NCI-H510A treated with DMSO at 0.1 percent for 48 hours (cell line): ENCODE data around the gene AKAP5.
"Not testable (repeated sequence)": the region's sequence is repeated elsewhere in the genome, so short reads cannot be mapped to it uniquely, and the experiment has no call there.

Source experiments
- DNase-seq: peaks from one replicate; lab custom pipeline; 2025; lab: John Stamatoyannopoulos, UW

The AKAP5 gene

GRCh38 chr14:64502887-64503433 lies 37.7 kb downstream of the AKAP5 start:
- no peak for DNase-seq

GRCh38 chr14:64503434-64504309 lies 38.4 kb downstream of the AKAP5 start, which contains the start of gene ZBTB25:
Gene ZBTB25, minus strand, starts transcription at chr14:64503838. Its CDS starts 13,305 bp downstream, at chr14:64490533.
- DNase-seq = peak; percentile 76

GRCh38 chr14:64504310-64504896 lies 39.1 kb downstream of the AKAP5 start, which contains the start of gene ZBTB1:
Gene ZBTB1, plus strand, starts transcription at chr14:64504770. Its CDS starts 16,735 bp downstream, at chr14:64521505.
- DNase-seq = peak; percentile 66

GRCh38 chr14:64504897-64505794 lies 39.8 kb downstream of the AKAP5 start:
- DNase-seq = peak; percentile 86

- DNase-seq = no peak
Measured at GRCh38 chr14:64506721-64507120, 41.4 kb downstream of the AKAP5 start.

- no peak for DNase-seq
Measured at GRCh38 chr14:64507376-64508156, 42.3 kb downstream of the AKAP5 start.

GRCh38 chr14:64508215-64508776 lies 43.0 kb downstream of the AKAP5 start:
- DNase-seq = no peak

- no peak for DNase-seq
Measured at GRCh38 chr14:64509036-64509435, 43.7 kb downstream of the AKAP5 start.

GRCh38 chr14:64510825-64511671 lies 45.7 kb downstream of the AKAP5 start:
- peak; percentile 83 for DNase-seq

- DNase-seq = no peak
Measured at GRCh38 chr14:64513271-64513670, 48.0 kb downstream of the AKAP5 start.

GRCh38 chr14:64515053-64515452 lies 49.8 kb downstream of the AKAP5 start:
- peak; percentile 33 for DNase-seq

GRCh38 chr14:64516969-64517368 lies 51.7 kb downstream of the AKAP5 start:
- no peak for DNase-seq

- DNase-seq = not testable (repeated sequence)
Measured at GRCh38 chr14:64517667-64518066, 52.4 kb downstream of the AKAP5 start.

- peak; percentile 21 for DNase-seq
Measured at GRCh38 chr14:64518229-64518628, 52.9 kb downstream of the AKAP5 start.

GRCh38 chr14:64520699-64521098 lies 55.4 kb downstream of the AKAP5 start:
- no peak for DNase-seq

GRCh38 chr14:64522591-64523355 lies 57.5 kb downstream of the AKAP5 start:
- no peak for DNase-seq
